ENCODE results near the gene VPS9D1.

Gene VPS9D1, protein sequence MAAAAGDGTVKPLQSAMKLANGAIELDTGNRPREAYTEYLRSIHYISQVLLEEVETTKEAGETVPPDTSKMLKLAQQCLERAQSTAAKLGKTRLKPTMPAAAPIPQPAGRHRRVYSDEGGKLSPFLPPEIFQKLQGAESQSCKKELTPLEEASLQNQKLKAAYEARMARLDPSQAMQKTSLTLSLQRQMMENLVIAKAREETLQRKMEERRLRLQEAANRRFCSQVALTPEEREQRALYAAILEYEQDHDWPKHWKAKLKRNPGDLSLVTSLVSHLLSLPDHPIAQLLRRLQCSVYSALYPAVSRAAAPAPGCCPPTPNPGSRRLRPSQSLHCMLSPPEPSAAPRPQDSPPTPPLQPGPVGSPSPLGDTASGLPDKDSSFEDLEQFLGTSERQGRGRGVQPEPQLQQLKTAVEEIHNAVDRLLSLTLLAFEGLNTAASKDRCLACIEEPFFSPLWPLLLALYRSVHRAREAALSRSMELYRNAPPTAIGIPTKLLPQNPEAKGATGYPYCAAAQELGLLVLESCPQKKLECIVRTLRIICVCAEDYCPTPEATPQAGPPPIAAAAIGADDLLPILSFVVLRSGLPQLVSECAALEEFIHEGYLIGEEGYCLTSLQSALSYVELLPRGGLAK

DNA sequence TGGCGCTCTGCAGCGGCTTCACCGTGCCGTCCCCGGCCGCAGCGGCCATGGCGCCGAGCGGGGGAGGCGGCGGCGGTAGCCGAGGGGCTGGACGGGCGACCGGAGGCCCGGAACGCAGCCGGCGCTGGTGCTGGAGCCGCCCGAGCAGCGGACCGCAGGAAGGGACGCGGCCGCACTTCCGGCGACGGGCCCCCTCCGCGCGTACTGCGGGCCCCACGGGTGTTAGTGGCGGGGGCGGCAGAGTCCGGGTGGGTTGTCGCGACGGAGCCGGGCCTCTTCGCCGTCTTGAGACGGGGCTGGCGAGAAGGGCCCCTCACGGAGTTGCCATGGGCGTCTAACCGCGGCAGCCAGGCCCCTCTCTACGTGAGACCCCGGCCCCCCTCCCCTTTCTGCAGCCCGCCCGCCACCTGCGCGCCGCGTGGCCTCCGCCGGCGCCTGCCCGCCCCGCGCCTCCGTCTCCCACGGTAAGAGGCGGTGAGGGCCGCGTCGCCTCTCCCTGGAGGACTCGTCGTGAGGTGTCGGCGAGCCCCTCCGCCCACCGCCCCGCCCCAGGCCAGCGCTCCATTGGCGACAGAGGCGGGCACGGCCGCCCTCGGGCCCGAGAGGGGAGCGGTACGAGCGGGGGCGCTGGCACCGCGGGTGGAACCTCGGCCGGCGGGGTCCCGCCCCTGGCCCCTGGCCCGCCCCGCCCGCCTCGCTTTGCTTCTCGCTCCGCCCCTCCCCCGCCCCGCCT is at the start of gene VPS9D1, which contains the start of gene ZNF276:
TSS of gene VPS9D1 (minus strand) at position 86 of the 733 bp plus-strand sequence. CDS start at position 49, 37 bp downstream.
TSS of gene ZNF276 (plus strand) at position 725 of the 733 bp plus-strand sequence. CDS start 104 bp downstream, outside the sequence.
- DNase-seq, result peak; percentile 89

DNA sequence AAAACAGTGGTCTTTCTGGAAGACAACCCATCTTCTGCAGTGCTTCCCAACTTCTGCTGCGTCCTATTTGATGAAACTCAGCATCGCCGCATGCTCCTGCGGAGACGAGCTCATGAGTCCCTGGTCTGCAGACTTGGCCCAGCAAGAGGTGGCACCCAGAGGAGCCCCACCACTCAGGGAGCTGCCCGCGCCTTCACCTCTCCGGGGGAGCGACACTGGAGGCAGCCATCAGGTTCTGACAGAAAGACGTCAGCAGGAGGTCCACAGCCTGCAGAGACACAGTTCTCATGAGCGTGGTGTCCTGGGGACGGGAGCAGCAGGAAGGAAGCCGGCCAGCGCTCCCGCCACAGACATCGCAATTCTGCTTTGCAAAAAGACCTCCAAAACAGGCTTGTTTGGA is 49.7 kb upstream of the VPS9D1 start:
- no peak for DNase-seq

DNA sequence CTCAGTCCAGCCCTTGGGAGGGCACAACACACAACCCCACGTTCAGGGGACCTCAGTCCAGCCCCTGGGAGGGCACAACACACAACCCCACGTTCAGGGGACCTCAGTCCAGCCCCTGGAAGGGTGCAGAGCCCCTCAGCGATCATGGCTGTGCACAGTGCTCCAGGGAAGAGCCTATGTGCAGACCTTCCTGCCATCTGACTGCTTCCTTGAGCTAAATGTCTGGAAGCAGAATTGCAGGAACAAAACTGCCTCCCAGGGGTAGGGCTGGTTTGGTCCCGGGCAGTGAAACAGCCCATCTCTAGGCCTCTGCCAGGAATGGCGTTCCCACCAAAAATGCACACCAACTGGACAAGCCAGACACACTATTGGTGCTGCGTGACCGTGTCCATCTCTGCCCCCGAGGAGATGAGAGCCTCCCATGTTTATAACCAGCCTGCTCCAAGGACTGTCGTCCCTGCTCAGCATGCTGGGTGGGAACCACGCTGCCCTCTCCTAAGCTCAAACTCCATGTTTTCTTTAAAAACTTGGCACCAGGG is 44.7 kb upstream of the VPS9D1 start:
- no peak for DNase-seq

DNA sequence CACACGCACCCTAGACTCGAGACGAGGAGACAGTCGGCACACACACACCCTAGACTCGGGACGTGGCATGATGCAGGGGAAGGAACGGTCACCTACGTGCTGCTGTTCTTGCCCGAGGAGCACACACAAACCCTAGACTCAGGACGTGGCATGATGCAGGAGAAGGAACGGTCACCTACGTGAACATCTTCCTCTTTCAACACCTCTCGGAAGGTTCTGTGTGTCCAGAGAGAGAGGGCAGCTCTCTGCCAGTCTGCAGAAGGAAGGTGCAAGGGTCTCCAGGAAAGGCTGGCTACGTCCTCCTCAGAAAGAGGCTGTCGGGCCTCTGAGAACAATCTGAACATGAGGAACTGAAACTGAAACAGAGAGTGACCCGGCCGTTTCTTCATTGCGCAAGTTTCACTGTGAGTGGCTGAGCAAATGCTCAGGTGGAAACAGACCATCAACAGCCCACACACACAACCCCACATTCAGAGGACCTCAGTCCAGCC is 44.1 kb upstream of the VPS9D1 start:
- DNase-seq, result peak; percentile 53

DNA sequence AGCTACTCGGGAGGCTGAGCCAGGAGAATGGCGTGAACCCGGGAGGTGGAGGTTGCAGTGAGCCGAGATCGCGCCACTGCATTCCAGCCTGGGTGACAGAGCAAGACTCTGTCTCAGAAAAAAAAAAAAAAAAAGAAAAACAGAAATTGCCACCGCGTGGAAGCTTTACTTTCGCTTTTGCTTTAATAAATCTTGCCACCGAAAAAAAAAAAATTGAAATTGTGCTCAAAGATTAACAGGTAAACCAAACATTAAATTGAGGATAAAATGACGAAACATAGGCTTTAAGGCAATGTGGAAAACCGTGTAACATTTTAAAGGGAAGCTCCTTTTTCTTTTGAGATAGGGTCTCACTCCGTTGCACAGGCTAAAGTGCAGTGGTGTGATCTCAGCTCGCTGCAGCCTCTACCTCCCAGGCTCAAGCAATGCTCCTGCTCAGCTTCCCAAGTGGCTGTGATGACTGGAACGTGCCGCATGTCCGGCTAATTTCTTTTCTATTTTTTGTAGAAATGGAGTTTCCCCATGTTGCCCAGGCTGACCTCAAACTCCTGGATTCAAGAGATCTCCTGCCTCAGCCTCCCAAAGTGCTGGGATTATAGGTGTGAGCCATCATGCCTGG is 40.7 kb upstream of the VPS9D1 start:
- no peak for DNase-seq

DNA sequence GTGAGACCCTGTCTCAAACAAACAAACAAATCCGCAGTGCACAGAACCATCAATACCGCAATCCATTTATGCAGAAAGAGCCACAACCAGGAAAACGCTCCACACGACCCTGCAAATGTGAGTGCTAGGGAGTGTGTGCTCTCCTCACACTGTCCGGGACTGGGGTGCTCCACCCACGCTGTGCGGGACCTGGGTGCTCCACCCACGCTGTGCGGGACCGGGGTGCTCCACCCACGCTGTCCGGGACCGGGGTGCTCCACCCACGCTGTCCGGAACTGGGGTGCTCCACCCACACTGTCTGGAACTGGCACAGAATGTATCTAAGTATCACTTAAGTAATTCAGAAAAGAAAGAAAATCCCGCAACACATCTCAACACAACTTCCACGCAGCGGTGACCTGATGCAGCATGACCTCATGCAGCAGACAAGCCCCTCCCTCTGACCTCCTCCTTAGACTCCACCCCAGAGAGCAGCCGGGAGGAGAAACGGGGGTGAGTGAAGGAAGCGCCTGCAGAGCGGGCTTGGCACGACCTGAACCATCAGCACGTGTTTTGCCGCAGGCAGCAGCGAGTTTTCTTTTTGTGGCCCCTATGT is 39.1 kb upstream of the VPS9D1 start:
- DNase-seq, result no peak

DNA sequence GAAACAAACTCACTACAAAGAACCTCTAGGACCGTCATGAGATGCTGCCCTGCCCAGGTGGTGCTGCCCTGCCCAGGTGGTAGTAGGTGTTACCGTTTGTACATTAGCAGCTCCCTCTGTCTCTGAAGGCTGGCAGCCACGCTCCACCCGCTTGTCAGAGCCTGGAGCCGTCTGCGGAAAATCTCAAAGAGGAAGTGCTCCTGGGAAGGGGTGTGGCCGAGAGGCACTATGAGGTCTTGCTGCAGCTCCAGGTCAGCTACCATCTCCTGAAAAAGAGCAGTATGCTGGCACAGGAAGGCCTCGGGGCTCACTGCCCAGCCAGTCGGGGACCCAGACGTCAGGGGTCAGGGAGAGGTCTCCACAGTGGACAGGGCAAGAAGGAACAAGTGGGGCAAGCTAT is 28.9 kb upstream of the VPS9D1 start:
- DNase-seq, result no peak

DNA sequence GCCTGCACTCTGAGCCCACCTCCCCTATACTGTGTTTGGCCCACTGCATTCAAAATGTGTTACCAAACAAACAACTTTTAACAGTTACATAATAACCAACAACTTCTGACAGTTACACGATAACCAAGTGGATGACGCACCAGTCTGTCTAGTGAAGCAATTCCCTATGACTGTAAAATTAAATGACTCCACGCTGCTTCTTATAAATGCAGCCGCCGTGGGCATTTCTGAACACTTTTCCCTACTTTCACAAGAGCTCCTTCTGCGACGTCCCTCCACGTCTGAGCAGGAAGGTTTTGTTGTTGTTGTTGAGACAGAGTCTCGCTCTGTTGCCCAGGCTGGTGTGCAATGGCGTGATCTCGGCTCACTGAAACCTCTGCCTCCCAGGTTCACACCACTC is 28.2 kb upstream of the VPS9D1 start:
- no peak for DNase-seq

DNA sequence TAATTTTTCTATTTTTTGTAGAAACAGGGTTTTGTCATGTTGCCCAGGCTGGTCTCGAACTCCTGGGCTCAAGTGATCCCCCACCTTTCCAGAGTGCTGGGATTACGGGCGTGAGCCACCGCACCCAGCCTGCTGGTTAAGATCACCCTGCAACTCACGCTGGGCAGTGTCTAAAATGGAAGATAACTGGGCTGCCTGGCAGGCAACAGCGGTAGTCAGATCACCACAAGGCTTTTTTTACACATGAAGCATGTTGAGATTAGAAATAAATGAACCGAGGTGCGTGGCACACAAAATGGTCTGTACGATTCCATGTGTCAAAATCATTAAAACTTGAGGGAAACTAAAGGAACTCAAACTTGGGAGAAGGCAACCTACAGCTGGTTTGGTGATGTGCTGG is 27.4 kb upstream of the VPS9D1 start:
- DNase-seq, result no peak

DNA sequence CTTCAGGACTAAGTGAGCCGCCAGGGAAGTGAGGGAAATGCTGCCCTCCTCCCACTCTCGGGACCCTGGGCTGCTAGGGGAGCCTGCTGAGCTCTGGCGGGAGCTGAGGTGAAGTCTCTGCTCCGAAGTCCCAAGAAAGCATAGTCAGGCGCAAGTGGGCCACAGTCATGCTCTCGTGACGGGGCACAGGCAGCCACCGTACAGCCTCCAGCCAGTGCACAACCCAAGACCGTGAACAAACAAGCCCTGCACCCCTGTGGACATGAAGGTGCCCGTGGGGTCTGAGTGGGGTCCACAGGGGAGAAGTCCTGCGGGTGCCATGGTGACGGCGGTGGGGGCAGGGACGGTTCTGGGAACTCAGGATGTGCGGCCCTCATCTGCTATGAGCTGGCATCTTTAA is 25.3 kb upstream of the VPS9D1 start:
- DNase-seq, result no peak

DNA sequence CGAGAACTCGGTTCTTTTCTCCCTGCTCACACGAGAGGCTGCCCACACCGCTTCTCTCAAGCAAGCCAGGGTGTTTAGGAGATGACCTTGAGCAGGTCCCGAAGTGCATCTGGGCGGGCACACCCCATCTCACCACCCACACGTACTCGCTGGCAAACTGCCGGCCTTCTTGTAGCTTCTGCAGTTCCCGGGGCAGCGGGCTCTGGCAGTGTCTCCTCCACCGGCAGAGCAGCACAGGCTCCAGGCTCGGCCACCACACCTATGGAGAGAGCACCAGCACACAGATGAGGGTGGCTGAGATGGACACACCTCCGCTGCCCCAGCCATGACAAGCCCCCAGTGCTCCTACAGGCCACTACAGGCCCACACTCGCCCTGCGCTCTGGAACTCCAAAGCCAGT is 24.1 kb upstream of the VPS9D1 start:
- no peak for DNase-seq

DNA sequence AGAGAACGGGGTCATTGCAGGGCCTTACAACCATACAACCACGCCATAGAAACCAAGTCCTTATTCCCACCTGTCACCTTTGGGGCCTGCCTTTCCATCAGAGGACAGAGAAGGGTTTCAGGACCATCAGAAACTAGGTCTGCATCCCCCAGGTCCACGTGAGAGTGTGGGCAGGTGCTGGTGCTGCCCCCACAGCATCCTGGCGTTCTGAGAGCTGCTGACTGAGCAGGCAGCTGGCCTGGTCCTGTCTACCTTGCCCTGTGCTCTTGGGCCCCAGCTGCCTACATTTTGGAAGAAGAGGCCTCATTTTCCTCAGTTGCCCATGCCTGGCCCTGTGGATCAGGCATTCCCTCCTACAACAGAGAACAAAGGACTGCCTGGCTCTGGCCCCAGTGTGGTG is 22.2 kb upstream of the VPS9D1 start:
- no peak for DNase-seq

DNA sequence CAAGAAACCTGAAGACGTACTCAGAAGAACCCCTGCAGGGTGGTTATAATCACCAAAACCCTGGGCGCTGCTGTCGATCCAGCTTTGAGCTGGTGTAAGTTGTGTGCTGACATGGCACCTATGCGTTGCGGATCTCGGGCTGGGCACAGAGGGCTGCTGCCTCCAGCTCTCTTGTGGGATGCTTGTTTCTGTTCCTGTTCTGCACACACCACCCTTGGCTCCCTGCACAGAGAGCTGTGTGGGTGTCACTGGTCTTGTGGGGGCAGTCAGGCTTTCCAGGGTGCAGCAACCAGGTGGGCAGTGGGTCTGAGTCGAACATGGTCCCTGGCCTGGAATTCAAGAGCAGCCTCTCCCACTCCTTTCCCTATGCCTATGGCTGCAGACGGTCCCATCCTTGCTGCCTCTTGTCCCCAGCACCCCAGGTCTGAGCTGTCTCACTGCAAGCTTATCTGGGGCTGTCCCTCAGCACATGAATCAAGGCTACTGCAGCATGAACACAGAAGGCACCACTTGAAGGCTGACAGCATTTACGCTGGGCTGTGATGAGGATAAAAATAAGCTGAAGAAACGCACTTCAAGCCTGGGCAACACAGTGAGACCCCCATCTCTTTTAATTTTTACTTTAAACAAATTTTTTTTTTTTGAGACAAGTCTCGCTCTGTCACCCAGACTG is 20.8 kb upstream of the VPS9D1 start:
- DNase-seq, result no peak

DNA sequence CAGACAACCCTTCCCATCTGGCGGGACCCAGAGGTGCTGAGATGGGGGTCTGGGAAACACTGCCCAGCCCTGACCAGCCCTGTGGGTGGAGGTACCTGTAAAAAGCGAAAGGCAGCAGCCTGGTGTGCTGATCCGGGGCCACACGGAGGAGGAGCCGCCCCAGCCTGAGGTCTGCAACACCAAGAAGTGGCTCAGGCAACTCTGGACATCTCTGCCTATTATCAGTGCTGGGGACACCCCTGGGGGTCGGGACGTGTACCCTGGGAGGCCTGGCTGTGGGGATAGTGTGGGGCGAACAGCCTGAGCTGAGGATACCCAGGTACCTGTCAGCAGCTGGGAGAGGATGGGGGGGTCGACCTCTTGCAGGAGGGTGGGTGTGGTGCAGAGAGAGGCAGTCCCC is 18.7 kb upstream of the VPS9D1 start:
- DNase-seq, result no peak

DNA sequence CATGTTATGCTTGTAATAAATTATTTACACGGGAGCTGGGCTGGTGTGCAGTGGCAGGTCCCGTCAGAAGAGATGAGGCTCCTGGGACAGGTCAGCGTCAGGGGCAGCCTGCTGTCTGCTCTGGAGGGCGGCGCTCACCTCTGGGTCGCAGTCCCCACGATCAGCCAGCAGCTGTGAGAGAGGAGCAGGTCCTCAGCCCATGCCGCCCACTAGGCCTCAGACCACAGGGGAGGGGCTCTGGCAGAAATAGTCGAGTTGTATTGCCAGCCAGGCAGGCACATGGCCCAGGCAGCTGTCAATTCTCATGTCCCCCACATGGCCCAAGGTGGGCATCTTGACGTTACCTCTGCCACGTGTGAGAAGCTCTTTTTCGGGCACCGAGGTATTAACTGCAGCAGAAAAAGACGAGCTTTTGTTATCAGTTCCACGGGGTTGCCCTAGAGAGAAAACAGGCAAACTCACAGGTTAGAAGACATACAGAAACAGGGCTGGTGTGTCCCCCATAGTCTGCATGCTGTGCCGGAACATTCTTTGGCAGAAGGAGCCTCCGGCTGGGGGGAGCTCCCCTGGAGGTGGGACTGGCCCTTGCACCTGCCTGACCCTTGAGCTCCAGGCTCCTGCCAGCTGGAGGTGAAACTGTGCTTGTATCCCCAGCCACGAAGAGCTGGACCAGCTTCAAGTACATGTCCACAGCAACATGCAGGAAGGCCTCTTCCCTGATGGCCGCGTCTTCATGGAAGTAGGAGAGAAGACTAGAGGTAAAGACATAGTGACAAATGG is 18.0 kb upstream of the VPS9D1 start:
- no peak for DNase-seq

DNA sequence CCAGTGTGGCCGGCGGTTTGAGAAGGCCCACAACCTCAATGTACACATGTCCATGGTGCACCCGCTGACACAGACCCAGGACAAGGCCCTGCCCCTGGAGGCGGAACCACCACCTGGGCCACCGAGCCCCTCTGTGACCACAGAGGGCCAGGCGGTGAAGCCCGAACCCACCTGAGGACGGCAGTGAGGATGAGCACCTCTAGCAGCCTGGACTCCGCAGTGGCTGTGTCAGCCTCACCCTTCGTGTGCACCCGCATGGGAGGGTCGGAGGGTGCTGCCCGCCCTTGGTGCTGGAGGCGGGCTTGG is 17.3 kb upstream of the VPS9D1 start:
- no peak for DNase-seq

DNA sequence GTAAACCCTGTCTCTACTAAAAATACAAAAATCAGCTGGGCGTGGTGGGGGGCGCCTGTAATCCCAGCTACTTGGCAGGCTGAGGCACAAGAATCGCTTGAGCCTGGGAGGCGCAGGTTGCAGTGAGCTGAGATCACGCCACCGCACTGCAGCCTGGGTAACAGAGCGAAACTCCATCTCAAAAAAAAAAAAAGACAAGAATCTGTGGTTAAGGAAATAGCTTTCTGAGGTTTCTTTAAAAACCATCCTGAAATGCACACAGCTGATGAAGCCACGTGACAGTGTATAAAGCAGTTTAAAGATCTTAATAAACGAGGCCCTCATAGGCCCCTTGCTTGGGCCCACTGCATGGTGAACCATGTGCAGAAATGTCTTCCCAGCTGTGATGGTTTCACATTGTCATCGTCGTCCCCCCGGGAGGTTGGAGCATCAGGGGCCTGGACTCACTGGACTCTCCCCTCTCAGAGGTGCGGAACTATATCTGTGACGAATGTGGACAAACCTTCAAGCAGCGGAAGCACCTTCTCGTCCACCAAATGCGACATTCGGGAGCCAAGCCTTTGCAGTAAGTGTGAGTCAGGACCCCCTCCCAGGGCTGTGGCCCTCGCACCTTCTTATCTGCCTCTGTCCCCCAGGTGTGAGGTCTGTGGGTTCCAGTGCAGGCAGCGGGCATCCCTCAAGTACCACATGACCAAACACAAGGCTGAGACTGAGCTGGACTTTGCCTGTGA is 16.8 kb upstream of the VPS9D1 start:
- no peak for DNase-seq

DNA sequence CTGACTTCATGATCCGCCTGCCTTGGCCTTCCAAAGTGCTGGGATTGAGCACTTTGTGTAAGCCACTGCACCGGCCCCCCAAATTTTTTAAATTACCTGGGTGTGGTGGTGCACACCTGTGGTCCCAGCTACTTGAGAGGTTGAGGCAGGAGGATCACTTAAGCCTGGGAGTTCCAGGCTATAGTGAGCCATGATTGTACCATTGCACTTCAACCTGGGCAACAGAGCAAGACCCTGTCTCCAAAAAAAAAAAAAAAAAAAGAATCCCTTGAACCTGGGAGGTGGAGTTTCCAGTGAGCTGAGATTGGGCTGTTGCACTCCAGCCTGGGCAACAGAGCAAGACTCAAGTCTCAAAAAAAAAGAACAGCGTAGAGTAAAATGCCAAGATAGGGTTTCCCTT is 15.9 kb upstream of the VPS9D1 start:
- DNase-seq, result no peak

DNA sequence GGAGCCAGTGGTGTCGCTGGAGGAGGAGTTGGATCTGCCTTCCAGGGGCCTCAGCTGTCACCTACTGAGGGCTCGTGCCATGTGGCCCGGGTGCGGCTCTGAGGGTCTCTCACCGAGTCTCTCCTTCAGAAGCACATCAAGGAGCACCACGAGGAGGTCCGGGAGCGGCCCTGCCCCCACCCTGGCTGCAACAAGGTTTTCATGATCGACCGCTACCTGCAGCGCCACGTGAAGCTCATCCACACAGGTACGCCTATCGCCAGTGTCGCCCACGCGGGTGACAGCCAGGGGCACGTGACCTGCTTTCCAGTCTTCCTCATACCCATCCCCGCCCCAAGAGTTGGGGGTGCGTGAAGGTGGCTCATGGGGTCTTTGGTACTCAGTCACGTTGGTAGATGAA is 13.1 kb upstream of the VPS9D1 start:
- no peak for DNase-seq

DNA sequence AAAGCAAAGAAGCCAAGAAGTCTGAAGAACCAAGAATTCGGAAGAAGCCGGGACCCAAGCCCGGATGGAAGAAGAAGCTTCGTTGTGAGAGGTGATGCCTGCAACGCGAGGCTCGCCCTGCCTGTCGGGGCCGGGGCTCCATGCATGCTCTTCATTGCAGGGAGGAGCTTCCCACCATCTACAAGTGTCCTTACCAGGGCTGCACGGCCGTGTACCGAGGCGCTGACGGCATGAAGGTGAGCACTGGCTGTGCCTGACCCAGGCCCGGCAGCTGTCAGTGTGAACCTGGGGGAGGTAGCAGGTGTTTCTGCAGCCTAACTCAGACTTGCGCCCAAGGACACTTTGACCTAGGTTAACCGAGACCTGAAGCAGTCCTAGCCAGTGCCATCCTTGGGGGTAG is 12.6 kb upstream of the VPS9D1 start:
- DNase-seq, result no peak

DNA sequence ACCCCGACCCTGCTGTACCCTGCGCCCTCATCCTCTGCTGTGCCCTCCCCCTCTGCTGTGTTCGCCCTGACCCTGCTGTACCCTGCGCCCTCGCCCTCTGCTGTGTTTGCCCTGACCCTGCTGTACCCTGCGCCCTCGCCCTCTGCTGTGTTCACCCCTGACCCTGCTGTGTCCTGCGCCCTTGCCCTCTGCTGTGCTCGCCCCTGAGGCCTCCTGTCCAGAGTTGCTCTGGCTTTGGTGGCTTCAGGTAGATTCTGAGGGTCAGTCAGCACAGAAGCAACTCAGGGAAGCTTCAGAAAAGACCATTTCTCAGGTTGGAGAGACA is 12.2 kb upstream of the VPS9D1 start:
- no peak for DNase-seq
